ENCODE measurements around the gene PLXNA2. TPM values are rescaled to one million over a fixed set of nuclear protein-coding genes. Genes with fewer than 3 reads are reported as not detected.

The PLXNA2 gene
- total RNA-seq, 4 donors from 2014 or later, result 17.2 to 29.7 (median 24.6) TPM

DNA sequence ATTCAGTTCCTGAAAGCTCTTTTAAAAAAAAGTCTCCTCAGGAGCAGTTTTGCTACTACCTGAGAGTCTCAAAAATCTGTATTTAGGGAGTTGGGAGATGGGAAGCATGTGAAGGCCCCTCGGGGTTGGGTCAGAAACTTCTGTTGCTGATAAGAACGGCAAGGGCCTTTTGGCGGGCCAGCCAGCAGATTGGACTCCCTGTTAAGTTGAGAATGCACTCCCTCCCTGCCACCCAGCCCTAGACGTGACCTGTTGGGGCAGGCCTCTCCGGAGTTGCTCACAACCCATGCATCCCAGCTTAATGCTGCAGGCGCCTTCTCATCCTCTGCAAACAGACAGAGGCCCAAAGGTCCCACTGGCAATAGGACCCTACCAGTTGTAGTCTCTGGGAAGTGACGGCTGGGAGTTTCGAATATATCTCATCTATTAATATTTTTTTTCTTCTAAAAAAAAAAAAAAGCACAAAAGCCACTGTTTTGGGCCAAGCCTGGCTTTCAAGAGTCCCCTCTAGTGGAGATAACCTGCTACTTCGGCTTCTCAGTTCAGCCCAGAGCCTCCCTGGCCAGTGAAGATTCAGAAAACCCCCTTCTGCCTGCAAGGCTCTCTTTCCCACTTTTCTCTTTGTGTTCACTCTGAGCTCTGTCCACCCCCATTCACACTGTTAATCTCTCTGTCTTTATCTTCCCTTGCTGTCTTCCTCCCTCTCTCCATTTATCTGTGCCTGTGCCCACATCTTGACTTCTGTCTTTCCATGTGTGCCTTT is 5.3 kb downstream of the PLXNA2 start:
- H3K4me1 ChIP-seq, result peaks cover 0 to 68% (median 15%) of the 10 kb centered on the region in 4 donors
- WGBS, 2 donors, result 34 to 40% methylated on average over 9 of the region's 9 CpGs
- no peak for DNase-seq (ENCODE audit: low spot score in 2 of 2)
- H3K27me3 ChIP-seq, result no peaks in the 10 kb centered on the region
- TF ChIP-seq EP300 (IDR thresholded peaks at IDR 0.05), result no peak
- TF ChIP-seq, protein P1, sequence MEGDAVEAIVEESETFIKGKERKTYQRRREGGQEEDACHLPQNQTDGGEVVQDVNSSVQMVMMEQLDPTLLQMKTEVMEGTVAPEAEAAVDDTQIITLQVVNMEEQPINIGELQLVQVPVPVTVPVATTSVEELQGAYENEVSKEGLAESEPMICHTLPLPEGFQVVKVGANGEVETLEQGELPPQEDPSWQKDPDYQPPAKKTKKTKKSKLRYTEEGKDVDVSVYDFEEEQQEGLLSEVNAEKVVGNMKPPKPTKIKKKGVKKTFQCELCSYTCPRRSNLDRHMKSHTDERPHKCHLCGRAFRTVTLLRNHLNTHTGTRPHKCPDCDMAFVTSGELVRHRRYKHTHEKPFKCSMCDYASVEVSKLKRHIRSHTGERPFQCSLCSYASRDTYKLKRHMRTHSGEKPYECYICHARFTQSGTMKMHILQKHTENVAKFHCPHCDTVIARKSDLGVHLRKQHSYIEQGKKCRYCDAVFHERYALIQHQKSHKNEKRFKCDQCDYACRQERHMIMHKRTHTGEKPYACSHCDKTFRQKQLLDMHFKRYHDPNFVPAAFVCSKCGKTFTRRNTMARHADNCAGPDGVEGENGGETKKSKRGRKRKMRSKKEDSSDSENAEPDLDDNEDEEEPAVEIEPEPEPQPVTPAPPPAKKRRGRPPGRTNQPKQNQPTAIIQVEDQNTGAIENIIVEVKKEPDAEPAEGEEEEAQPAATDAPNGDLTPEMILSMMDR (IDR thresholded peaks at IDR 0.05), result peak; percentile 45 to 81 (median 70)
- no peaks in the 10 kb centered on the region for H3K9me3 ChIP-seq
- no peak overlapping the region for H3K4me3 ChIP-seq
- no peak overlapping the region for H3K27ac ChIP-seq
- H3K36me3 ChIP-seq, result no peaks in the 10 kb centered on the region

DNA sequence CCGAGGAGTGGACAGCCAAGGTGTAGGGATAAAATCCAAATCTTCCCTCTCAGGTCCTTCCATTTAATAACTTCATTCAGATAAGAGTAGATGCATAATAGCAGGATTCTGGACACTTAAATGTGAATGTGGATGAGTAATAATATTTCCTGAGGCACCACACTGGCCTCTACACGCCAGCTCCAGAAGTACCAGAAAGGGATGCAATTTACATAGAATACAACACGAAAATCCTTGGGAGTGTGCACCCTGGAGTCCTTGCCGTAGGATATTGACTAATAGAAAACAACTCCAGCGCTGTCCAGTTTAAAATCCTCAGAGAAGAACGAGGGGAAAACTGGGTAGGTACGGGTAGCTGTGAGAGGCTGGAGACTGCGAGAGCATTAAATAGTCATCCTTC is 6.9 kb downstream of the PLXNA2 start:
- H3K4me3 ChIP-seq, result no peak overlapping the region
- no peak overlapping the region for H3K27ac ChIP-seq
- no peaks in the 10 kb centered on the region for H3K9me3 ChIP-seq
- TF ChIP-seq, protein P1 (IDR thresholded peaks at IDR 0.05), result no peak
- no peak for TF ChIP-seq EP300 (IDR thresholded peaks at IDR 0.05)
- no peak for DNase-seq (ENCODE audit: low spot score in 2 of 2)
- H3K36me3 ChIP-seq, result no peaks in the 10 kb centered on the region
- peaks cover 0 to 74% (median 15%) of the 10 kb centered on the region in 4 donors for H3K4me1 ChIP-seq
- WGBS, 2 donors, result 82 to 93% methylated on average over 8 of the region's 8 CpGs
- no peaks in the 10 kb centered on the region for H3K27me3 ChIP-seq

DNA sequence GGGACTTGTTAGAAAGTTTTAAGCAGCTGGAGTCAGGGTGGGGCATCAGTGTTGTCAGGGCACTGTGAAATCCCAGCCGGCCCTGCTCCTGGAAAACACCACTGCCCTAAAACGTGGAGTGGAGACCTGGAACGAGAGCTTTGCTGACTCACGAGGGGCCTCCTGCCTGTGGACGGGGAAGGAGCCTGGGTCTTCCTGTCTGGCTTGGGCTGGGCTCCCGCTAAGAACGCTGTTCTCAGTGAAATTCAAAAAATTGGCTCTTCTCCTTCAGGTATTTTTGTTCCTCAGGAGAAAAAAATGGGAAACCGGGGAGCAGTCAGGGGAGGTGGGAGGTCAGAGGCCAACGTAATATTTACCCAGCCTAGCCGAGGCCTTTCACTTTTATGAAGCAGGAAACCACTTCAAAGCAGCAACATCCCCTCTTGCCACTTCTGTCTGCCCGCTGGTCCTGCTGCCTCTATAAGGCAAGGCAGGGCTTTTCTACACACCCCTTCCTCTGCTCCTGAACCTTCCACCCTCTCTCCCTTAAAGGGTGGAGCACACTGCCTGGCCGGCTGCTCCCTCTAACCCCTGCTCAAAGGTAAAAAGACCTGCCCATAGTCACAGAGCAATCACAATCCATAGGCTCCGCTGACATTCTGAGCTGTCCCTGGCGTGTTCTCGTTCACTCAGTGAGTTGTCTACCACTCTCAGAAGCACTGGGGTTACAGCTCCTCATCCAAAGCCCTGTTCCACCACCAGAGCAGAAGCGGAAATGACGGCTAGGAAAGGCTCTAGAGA is 8.0 kb downstream of the PLXNA2 start:
- no peaks in the 10 kb centered on the region for H3K36me3 ChIP-seq
- H3K4me1 ChIP-seq, result peaks cover 0 to 74% (median 17%) of the 10 kb centered on the region in 4 donors
- no peaks in the 10 kb centered on the region for H3K27me3 ChIP-seq
- 56 to 63% methylated on average over 17 of the region's 17 CpGs for WGBS, 2 donors
- peak overlapping the region in 3 of 4 donors; percentile 29 to 70 (median 46) for H3K27ac ChIP-seq
- H3K9me3 ChIP-seq, result no peaks in the 10 kb centered on the region
- DNase-seq (ENCODE audit: low spot score in 2 of 2), result peak; percentile 28 to 42
- H3K4me3 ChIP-seq, result no peak overlapping the region
- TF ChIP-seq EP300 (IDR thresholded peaks at IDR 0.05), result peak in 1 of 2 donors; percentile 19
- TF ChIP-seq POLR2A (IDR thresholded peaks at IDR 0.05), result no peak

DNA sequence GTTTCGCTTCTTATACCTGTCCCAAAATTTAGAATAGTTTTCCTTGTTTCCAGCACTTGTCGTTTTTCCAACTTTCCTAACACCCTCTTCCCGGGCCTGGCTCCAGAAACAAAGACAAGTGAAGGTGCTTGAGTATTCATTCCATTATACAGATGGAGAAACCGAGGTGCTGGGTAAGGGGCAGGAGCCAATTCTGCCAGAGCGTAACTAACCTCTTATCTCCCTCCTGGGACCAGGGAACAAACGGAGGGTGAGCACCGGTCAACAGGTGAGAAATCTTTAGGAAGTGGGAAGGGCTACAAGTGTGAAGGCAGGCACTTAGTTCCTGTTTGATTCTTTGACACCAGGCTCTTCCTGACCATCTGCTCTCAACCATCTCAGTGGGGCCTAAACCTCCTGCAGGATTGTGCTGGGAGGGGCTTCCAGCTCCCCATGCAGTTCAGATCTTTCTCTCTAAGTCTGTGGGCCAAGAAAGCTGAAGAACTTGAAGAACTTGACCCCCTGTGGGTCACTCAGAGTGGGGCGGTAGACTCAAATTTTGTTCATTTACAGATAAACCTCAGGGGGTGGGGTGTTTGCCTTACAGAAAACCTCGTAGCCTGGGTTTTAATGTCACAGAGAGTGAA is 8.7 kb downstream of the PLXNA2 start:
- peak overlapping the region in 3 of 4 donors; percentile 29 to 70 (median 46) for H3K27ac ChIP-seq

DNA sequence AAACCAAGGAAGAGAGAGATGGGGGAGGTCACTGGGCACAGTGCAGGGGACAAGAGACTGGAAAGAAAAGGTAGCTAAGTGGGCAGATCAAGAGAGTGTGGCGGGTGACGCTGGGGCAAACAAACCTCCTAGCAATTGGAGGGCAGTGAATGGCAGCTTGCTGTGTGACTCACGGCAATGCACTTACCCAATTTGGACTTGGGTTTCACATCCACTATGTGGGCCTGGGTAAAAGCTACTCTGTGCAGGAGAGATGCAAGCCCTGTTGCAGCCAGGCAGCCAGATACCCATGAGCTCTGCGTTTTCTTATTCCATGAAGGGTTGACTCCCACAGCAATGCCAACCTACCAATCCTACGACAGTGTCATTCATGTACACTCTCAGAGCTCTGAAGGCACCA is 9.5 kb downstream of the PLXNA2 start:
- 89 to 90% methylated on average over 5 of the region's 5 CpGs for WGBS, 2 donors
- no peak for DNase-seq (ENCODE audit: low spot score in 2 of 2)
- H3K27ac ChIP-seq, result no peak overlapping the region

More for the DNA sequence above, 8.7 kb downstream of the PLXNA2 start:
- Histone ChIP-seq H3K9me3 (no peaks in the 10 kb centered on the region), H3K27me3 (no peaks in the 10 kb centered on the region), H3K36me3 (no peaks in the 10 kb centered on the region), H3K4me3 (no peak overlapping the region), H3K4me1 (peaks cover 0 to 77% (median 17%) of the 10 kb centered on the region in 4 donors)
- TF ChIP-seq EP300 (IDR thresholded peaks at IDR 0.05), result no peak
- TF ChIP-seq, protein P1 (IDR thresholded peaks at IDR 0.05), result no peak
- TF ChIP-seq POLR2A (IDR thresholded peaks at IDR 0.05), result no peak
- DNase-seq (ENCODE audit: low spot score in 2 of 2), result no peak
- 80 to 88% methylated on average over 9 of the region's 9 CpGs for WGBS, 2 donors

More for the DNA sequence above, 9.5 kb downstream of the PLXNA2 start:
- H3K4me3 ChIP-seq, result no peak overlapping the region
- peaks cover 0 to 72% (median 17%) of the 10 kb centered on the region in 4 donors for H3K4me1 ChIP-seq
- no peaks in the 10 kb centered on the region for H3K9me3 ChIP-seq
- TF ChIP-seq, protein P1 (IDR thresholded peaks at IDR 0.05), result no peak
- TF ChIP-seq EP300 (IDR thresholded peaks at IDR 0.05), result no peak
- no peak for TF ChIP-seq POLR2A (IDR thresholded peaks at IDR 0.05)
- H3K27me3 ChIP-seq, result no peaks in the 10 kb centered on the region
- no peaks in the 10 kb centered on the region for H3K36me3 ChIP-seq
